ENCODE measurements around the gene NUP210L. TPM values are rescaled to one million over a fixed set of nuclear protein-coding genes. Genes with fewer than 3 reads are reported as not detected.

Gene NUP210L
- total RNA-seq, 1 experiment from 2014 or later, result 0.07 TPM

Other genes starting within 250 kb of the NUP210L start
- gene GATAD2B, start 232.1 kb downstream of the NUP210L start, total RNA-seq (2014; rRNA removed; shearing (Covaris generic); ENCODE audit: low replicate concordance), result 1.1 and 1.4 TPM in 2 replicates
- gene DENND4B, start 208.4 kb downstream of the NUP210L start, total RNA-seq (2014; rRNA removed; shearing (Covaris generic); ENCODE audit: low replicate concordance), result 5.5 and 7.7 TPM in 2 replicates
- 2.2 and 8.7 TPM in 2 replicates for gene CRTC2, start 196.5 kb downstream of the NUP210L start, total RNA-seq (2014; rRNA removed; shearing (Covaris generic); ENCODE audit: low replicate concordance)
- gene SLC39A1, start 191.5 kb downstream of the NUP210L start, total RNA-seq (2014; rRNA removed; shearing (Covaris generic); ENCODE audit: low replicate concordance), result 320 and 348 TPM in 2 replicates
- 28.4 and 32.2 TPM in 2 replicates for gene CREB3L4, start 187.2 kb downstream of the NUP210L start, total RNA-seq (2014; rRNA removed; shearing (Covaris generic); ENCODE audit: low replicate concordance)
- 355 and 416 TPM in 2 replicates for gene JTB, start 177.4 kb downstream of the NUP210L start, total RNA-seq (2014; rRNA removed; shearing (Covaris generic); ENCODE audit: low replicate concordance)
- gene RAB13, start 168.7 kb downstream of the NUP210L start, total RNA-seq (2014; rRNA removed; shearing (Covaris generic); ENCODE audit: low replicate concordance), result 18.3 and 34.7 TPM in 2 replicates
- gene RPS27, start 164.3 kb downstream of the NUP210L start, total RNA-seq (2014; rRNA removed; shearing (Covaris generic); ENCODE audit: low replicate concordance), result 2,094 and 2,421 TPM in 2 replicates
- 631 and 793 TPM in 2 replicates for gene TPM3, start 37.0 kb upstream of the NUP210L start, total RNA-seq (2014; rRNA removed; shearing (Covaris generic); ENCODE audit: low replicate concordance)
- gene CFAP141, start 51.3 kb upstream of the NUP210L start, total RNA-seq (2014; rRNA removed; shearing (Covaris generic); ENCODE audit: low replicate concordance), result not detected in 2 replicates
- gene UBAP2L, start 65.9 kb upstream of the NUP210L start, total RNA-seq (2014; rRNA removed; shearing (Covaris generic); ENCODE audit: low replicate concordance), result 68.5 and 85.7 TPM in 2 replicates
- gene HAX1, start 117.6 kb upstream of the NUP210L start, total RNA-seq (2014; rRNA removed; shearing (Covaris generic); ENCODE audit: low replicate concordance), result 139 and 144 TPM in 2 replicates
- not detected in 2 replicates for gene AQP10, start 166.0 kb upstream of the NUP210L start, total RNA-seq (2014; rRNA removed; shearing (Covaris generic); ENCODE audit: low replicate concordance)
- 32.6 and 41.2 TPM in 2 replicates for gene ATP8B2, start 170.5 kb upstream of the NUP210L start, total RNA-seq (2014; rRNA removed; shearing (Covaris generic); ENCODE audit: low replicate concordance)

Data from Caki2 (cell line).